Kidney (tissue), 14 donors: ENCODE measurements around the gene CD38. TPM values are rescaled to one million over a fixed set of nuclear protein-coding genes. Genes with fewer than 3 reads are reported as not detected.

Experiments
- DNase-seq, 5 donors: peaks; one replicate each; pipeline ENCODE4 v3.0.0-alpha.2; 2013 to 2020
- FAIRE-seq: peaks from 2 replicates; lab custom pipeline; 2012; peaks lifted over from hg19 to GRCh38; lab: Jason Lieb, UNC
- H3K27ac ChIP-seq, 2 donors: one replicate each; pipeline ENCODE4 v1.7.0; 2013; ENCODE audit warnings: low read depth in 2 of 2, low read length in 2 of 2, inconsistent platforms in 1 of 2
- H3K27me3 ChIP-seq: one replicate; pipeline ENCODE4 v1.7.1; 2013; ENCODE audit warnings: low read length, inconsistent platforms; ENCODE audit not compliant: control insufficient read depth, insufficient read depth
- H3K36me3 ChIP-seq, 3 donors: one replicate each; pipeline versions ENCODE4 v1.7.0 to v1.7.1; 2013; ENCODE audit warnings: low read length in 3 of 3, control low read depth in 1 of 3, inconsistent platforms in 1 of 3; ENCODE audit not compliant: insufficient read depth in 3 of 3, control insufficient read depth in 2 of 3
- H3K4me1 ChIP-seq, 3 donors: one replicate each; pipeline versions ENCODE4 v1.7.0 to v1.7.1; 2013; ENCODE audit warnings: low read length in 3 of 3, inconsistent platforms in 1 of 3, low read depth in 1 of 3; ENCODE audit not compliant: control insufficient read depth in 2 of 3, insufficient read depth in 2 of 3
- H3K4me3 ChIP-seq, 3 donors: one replicate each; pipeline versions ENCODE4 v1.7.0 to v1.8.1; 2013; ENCODE audit warnings: low read length in 3 of 3, control low read depth in 1 of 3, inconsistent platforms in 1 of 3
- H3K9ac ChIP-seq, 3 donors: one replicate each; pipeline versions ENCODE4 v1.7.0 to v1.7.1; 2013; ENCODE audit warnings: low read length in 3 of 3, control low read depth in 1 of 3, inconsistent platforms in 1 of 3
- H3K9me3 ChIP-seq, 3 donors: one replicate each; pipeline versions ENCODE4 v1.7.0 to v1.7.1; 2013; ENCODE audit warnings: low read length in 3 of 3, control low read depth in 1 of 3, inconsistent platforms in 1 of 3; ENCODE audit not compliant: control insufficient read depth in 2 of 3, insufficient read depth in 1 of 3
- CTCF ChIP-seq: IDR thresholded peaks from 3 replicates; pipeline ENCODE4 v1.5.1; 2012; ENCODE audit warnings: mild to moderate bottlenecking, moderate library complexity, borderline replicate concordance; ENCODE audit not compliant: insufficient read depth; ENCODE audit errors: extremely low read depth
- intact Hi-C: fragments of 100-400 bp; cut with DNase I; formaldehyde crosslinking; loops from one replicate; pipeline ENCODE4 v1.11.1; 2022
- polyA plus RNA-seq: library from polyadenylated mRNA; stranded (reverse); fragments of 350-450 nt; fragmentation: Illumina TruSeq; extraction: RNeasy Lipid Tissue Mini Kit (QIAGEN cat#74804); gene quantifications from one replicate; pipeline ENCODE4 v1.2.3, GENCODE V29; 2014; ENCODE audit warnings: low read depth, low replicate concordance; ENCODE audit not compliant: insufficient read depth
- total RNA-seq: library from RNA; stranded (reverse); fragmentation: NEBNext Ultra II Directional; extraction: Animal tissue kit (Norgen Biotek cat#: 25700); gene quantifications from one replicate; pipeline ENCODE4 v1.2.1, GENCODE V29; 2021
- donor health status: control.
- donor health status: control.
- donor health status: control.
- donor health status: control.
- donor health status: control.
- donor health status: DM: yes; HTN: yes; CAD: no.
- donor health status: Normal renal cell carcinoma (clear cell type).

Gene CD38
- total and polyA plus RNA-seq, 2 donors from 2014 or later = 0.15 to 8.9 TPM

GRCh38 chr4:15901998-15902397, 123.9 kb downstream of the CD38 start:
- H3K9ac ChIP-seq = no peak overlapping the region
- intact Hi-C loops = no loop called here
- H3K4me1 ChIP-seq = no peaks in the 10 kb centered on the region
- H3K36me3 ChIP-seq = no peaks in the 10 kb centered on the region
- no peak overlapping the region for H3K4me3 ChIP-seq
- TF ChIP-seq CTCF = no peak
- H3K9me3 ChIP-seq = no peaks in the 10 kb centered on the region
- FAIRE-seq (no peak), DNase-seq (no peak)
- no peak overlapping the region for H3K27ac ChIP-seq
- no peaks in the 10 kb centered on the region for H3K27me3 ChIP-seq

DNA sequence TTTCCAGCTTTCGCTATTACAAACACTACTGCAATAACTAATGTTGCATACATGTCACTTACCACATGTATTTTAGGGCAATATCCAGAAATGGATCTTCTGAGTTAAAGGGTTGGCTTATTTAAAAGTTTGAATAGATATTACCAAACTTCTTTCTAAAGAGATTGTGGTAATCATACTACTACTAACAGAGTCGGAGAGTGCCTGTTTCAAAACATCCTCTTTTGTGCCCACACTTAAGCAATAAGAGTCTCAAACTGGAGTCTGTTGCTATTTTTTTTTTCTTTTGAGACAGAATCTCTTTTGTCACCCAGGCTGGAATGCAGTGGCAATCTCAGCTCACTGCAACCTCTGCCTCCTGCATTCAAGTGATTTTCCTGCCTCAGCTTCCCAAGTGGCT, 124.6 kb downstream of the CD38 start:
- no peak overlapping the region for H3K27ac ChIP-seq
- intact Hi-C loops = no loop called here
- H3K9ac ChIP-seq = no peak overlapping the region
- no peak overlapping the region for H3K4me3 ChIP-seq
- FAIRE-seq (no peak), DNase-seq (no peak)
- TF ChIP-seq CTCF = no peak
- no peaks in the 10 kb centered on the region for H3K9me3 ChIP-seq
- H3K36me3 ChIP-seq = no peaks in the 10 kb centered on the region
- no peaks in the 10 kb centered on the region for H3K27me3 ChIP-seq
- H3K4me1 ChIP-seq = no peaks in the 10 kb centered on the region

Other genes starting within 250 kb of the CD38 start
- 95.3 TPM for gene FBXL5, start 123.0 kb upstream of the CD38 start, total RNA-seq
- 98.4 TPM for gene FBXL5, start 123.0 kb upstream of the CD38 start, polyA plus RNA-seq
- gene FAM200B, start 96.5 kb upstream of the CD38 start, total RNA-seq = 44.0 TPM
- gene FAM200B, start 96.5 kb upstream of the CD38 start, polyA plus RNA-seq = 115 TPM
- gene BST1, start 75.3 kb upstream of the CD38 start, total RNA-seq = 5.3 TPM
- gene BST1, start 75.3 kb upstream of the CD38 start, polyA plus RNA-seq = 19.0 TPM
- 6.9 TPM for gene FGFBP1, start 160.4 kb downstream of the CD38 start, total RNA-seq
- 1.2 TPM for gene FGFBP1, start 160.4 kb downstream of the CD38 start, polyA plus RNA-seq
- gene FGFBP2, start 184.8 kb downstream of the CD38 start, total RNA-seq = 0.72 TPM
- gene FGFBP2, start 184.8 kb downstream of the CD38 start, polyA plus RNA-seq = not detected